Fibroblast of lung (primary cell): ENCODE data around the gene RAPGEF4. TPM values are rescaled to one million over a fixed set of nuclear protein-coding genes. Genes with fewer than 3 reads are reported as not detected.

Source experiments
- DNase-seq, 2 donors: peaks; one replicate each; pipeline versions ENCODE4 v3.0.0 to v3.0.0-alpha.2; 2010; ENCODE audit warnings: low read depth in 2 of 2
- H2AFZ ChIP-seq: 2 replicates; pipeline ENCODE4 v1.5.1; 2012; ENCODE audit warnings: low read length, control low read depth, inconsistent platforms
- H3K27ac ChIP-seq: 2 replicates; pipeline ENCODE4 v1.5.1; 2011; ENCODE audit warnings: low read length, control low read depth; ENCODE audit not compliant: insufficient read depth
- H3K27me3 ChIP-seq: 2 replicates; pipeline ENCODE4 v1.5.1; 2011; ENCODE audit warnings: mild to moderate bottlenecking, low read length; ENCODE audit not compliant: control insufficient read depth, insufficient read depth
- H3K36me3 ChIP-seq: 2 replicates; pipeline ENCODE4 v1.5.1; 2011; ENCODE audit warnings: low read length; ENCODE audit not compliant: control insufficient read depth, insufficient read depth
- H3K4me1 ChIP-seq: 2 replicates; pipeline ENCODE4 v1.5.1; 2011; ENCODE audit warnings: low read length; ENCODE audit not compliant: control insufficient read depth, insufficient read depth; ENCODE audit errors: extremely low read depth
- H3K4me2 ChIP-seq: 2 replicates; pipeline ENCODE4 v1.5.1; 2011; ENCODE audit warnings: low read length, control low read depth; ENCODE audit not compliant: insufficient read depth; ENCODE audit errors: extremely low read depth
- H3K4me3 ChIP-seq, 4 experiments: fragments of 200-600 bp in 1 of 4; sonication (generic) in 1 of 4; replicated peaks in 1 of 4; 2 replicates each; pipeline ENCODE4 v1.5.1; 2011 to 2016; ENCODE audit warnings: low read length in 4 of 4, low read depth in 3 of 4, mild to moderate bottlenecking in 3 of 4, control low read depth in 2 of 4, inconsistent platforms in 1 of 4, mixed read lengths in 1 of 4; ENCODE audit not compliant: insufficient read depth in 1 of 4; ENCODE audit errors: control extremely low read depth in 1 of 4
- H3K79me2 ChIP-seq: 2 replicates; pipeline ENCODE4 v1.5.1; 2012; ENCODE audit warnings: mild to moderate bottlenecking, low read length, inconsistent platforms; ENCODE audit not compliant: control insufficient read depth, insufficient read depth
- H3K9ac ChIP-seq: 2 replicates; pipeline ENCODE4 v1.5.1; 2011; ENCODE audit warnings: mild to moderate bottlenecking, low read length, control low read depth; ENCODE audit not compliant: insufficient read depth
- H3K9me3 ChIP-seq: 2 replicates; pipeline ENCODE4 v1.5.1; 2012; ENCODE audit warnings: low read depth, low read length; ENCODE audit not compliant: control insufficient read depth, insufficient read depth
- H4K20me1 ChIP-seq: 2 replicates; pipeline ENCODE4 v1.5.1; 2011; ENCODE audit warnings: low read length; ENCODE audit not compliant: control insufficient read depth, insufficient read depth; ENCODE audit errors: extremely low read depth
- CTCF ChIP-seq, 2 donors: IDR thresholded peaks in 1 of 2; conservative IDR thresholded peaks in 1 of 2; 1 replicate in 1 of 2; 2 replicates in 1 of 2; pipeline ENCODE4 v1.5.1; 2011 to 2012; ENCODE audit warnings: low read length in 2 of 2, control low read depth in 1 of 2, inconsistent platforms in 1 of 2, low read depth in 1 of 2, mild to moderate bottlenecking in 1 of 2
- EZH2 ChIP-seq: IDR thresholded peaks from 2 replicates; pipeline ENCODE4 v1.5.1; 2012; ENCODE audit warnings: low read length, control low read depth, mild to moderate bottlenecking; ENCODE audit errors: missing control alignments
- polyA plus RNA-seq, 2 donors: library from polyadenylated mRNA; depleted of rRNA in 1 of 2; stranded (reverse) in 1 of 2; unstranded in 1 of 2; fragments of >200 nt; gene quantifications; 2 replicates each; pipeline ENCODE4 v1.2.1, GENCODE V29; 2011 to 2012; ENCODE audit warnings: missing spikeins in 1 of 2
- total RNA-seq: library from RNA; depleted of rRNA; stranded (reverse); fragments of >200 nt; gene quantifications from 2 replicates; pipeline ENCODE4 v1.2.1, GENCODE V29; 2014

Gene RAPGEF4
- total and polyA plus RNA-seq, 2 donors (not counting 1 experiment from before 2014, with no cell fraction given), result 0.51 to 3.0 TPM

- no peaks in the 10 kb centered on the region for H3K9me3 ChIP-seq
- H3K27ac ChIP-seq, result no peak overlapping the region
- TF ChIP-seq CTCF (conservative IDR thresholded peaks at IDR 0.05 in 1 of 2, IDR thresholded peaks at IDR 0.05 in 1 of 2; ENCODE audit: low read depth in 1 of 2, low read length in 2 of 2) (no peak), EZH2 (no peak)
- no peaks in the 10 kb centered on the region for H4K20me1 ChIP-seq
- H3K79me2 ChIP-seq, result no peaks in the 10 kb centered on the region
- no peak for DNase-seq
- H3K27me3 ChIP-seq, result no peaks in the 10 kb centered on the region
- H3K9ac ChIP-seq, result no peak overlapping the region
- H3K4me3 ChIP-seq, result no peak overlapping the region
- no peak overlapping the region for H2AFZ ChIP-seq
- no peaks in the 10 kb centered on the region for H3K36me3 ChIP-seq
- no peaks in the 10 kb centered on the region for H3K4me1 ChIP-seq
- no peak overlapping the region for H3K4me2 ChIP-seq
Measured at GRCh38 chr2:172870396-172870795, 134.8 kb downstream of the RAPGEF4 start.

- peak; percentile 40 to 60 for DNase-seq
- Histone ChIP-seq H3K27ac (no peak overlapping the region), H3K4me2 (no peak overlapping the region), H4K20me1 (no peaks in the 10 kb centered on the region), H2AFZ (no peak overlapping the region), H3K79me2 (no peaks in the 10 kb centered on the region), H3K4me1 (no peaks in the 10 kb centered on the region), H3K36me3 (no peaks in the 10 kb centered on the region), H3K9me3 (no peaks in the 10 kb centered on the region), H3K27me3 (peaks cover 4% of the 10 kb centered on the region), H3K4me3 (no peak overlapping the region), H3K9ac (no peak overlapping the region)
- TF ChIP-seq EZH2 (no peak), CTCF (conservative IDR thresholded peaks at IDR 0.05 in 1 of 2, IDR thresholded peaks at IDR 0.05 in 1 of 2; ENCODE audit: low read depth in 1 of 2, low read length in 2 of 2) (no peak)
Measured at GRCh38 chr2:172877826-172878225, 142.2 kb downstream of the RAPGEF4 start.

GRCh38 chr2:172878260-172878659 lies 142.6 kb downstream of the RAPGEF4 start:
- Histone ChIP-seq H4K20me1 (no peaks in the 10 kb centered on the region), H3K4me2 (no peak overlapping the region), H3K27me3 (peaks cover 4% of the 10 kb centered on the region), H3K9me3 (no peaks in the 10 kb centered on the region), H3K36me3 (no peaks in the 10 kb centered on the region), H3K79me2 (no peaks in the 10 kb centered on the region), H3K4me3 (no peak overlapping the region), H3K27ac (no peak overlapping the region), H3K9ac (no peak overlapping the region), H2AFZ (no peak overlapping the region), H3K4me1 (no peaks in the 10 kb centered on the region)
- DNase-seq, result peak; percentile 44 to 52
- TF ChIP-seq CTCF (conservative IDR thresholded peaks at IDR 0.05 in 1 of 2, IDR thresholded peaks at IDR 0.05 in 1 of 2; ENCODE audit: low read depth in 1 of 2, low read length in 2 of 2) (no peak), EZH2 (no peak)
